H1 (cell line): Measurements from ENCODE around the gene BCAS1. TPM values are rescaled to one million over a fixed set of nuclear protein-coding genes. Genes with fewer than 3 reads are reported as not detected.

ENCODE experiments used
- CTCF ChIA-PET: fragments of 300-600 bp; sonication (Branson Sonifier 250); formaldehyde crosslinking; loops from one replicate; lab custom pipeline; 2021; ENCODE audit not compliant: partially characterized antibody; lab: Charles Lee
- POLR2A ChIA-PET: fragments of 300-600 bp; sonication (Branson Sonifier 250); formaldehyde crosslinking; loops from one replicate; lab custom pipeline; 2021; ENCODE audit warnings: inconsistent platforms; ENCODE audit not compliant: partially characterized antibody; lab: Charles Lee
- DNase-seq, 2 experiments: peaks; one replicate each; pipeline versions ENCODE4 v3.0.0 to v3.0.0-alpha.2; 2010 to 2022; ENCODE audit warnings: low spot score in 2 of 2, low read depth in 1 of 2, mixed read lengths in 1 of 2
- FAIRE-seq: peaks from 2 replicates; lab custom pipeline; 2011; peaks lifted over from hg19 to GRCh38; lab: Jason Lieb, UNC
- H2AFZ ChIP-seq: 2 replicates; pipeline ENCODE4 v1.8.1; 2012; ENCODE audit warnings: low read length, inconsistent platforms
- H2AK5ac ChIP-seq: 2 replicates; pipeline ENCODE4 v1.6.1; 2013; ENCODE audit warnings: low read depth, low read length
- H2BK120ac ChIP-seq: replicated peaks from 2 replicates; pipeline ENCODE3; 2013; ENCODE audit warnings: low read depth, low read length, inconsistent platforms
- H2BK12ac ChIP-seq: 2 replicates; pipeline ENCODE4 v1.6.1; 2013; ENCODE audit warnings: low read depth, low read length
- H2BK15ac ChIP-seq: 2 replicates; pipeline ENCODE4 v1.6.1; 2013; ENCODE audit warnings: low read length
- H2BK20ac ChIP-seq: 2 replicates; pipeline ENCODE4 v1.6.1; 2013; ENCODE audit warnings: low read length
- H2BK5ac ChIP-seq: 2 replicates; pipeline ENCODE4 v1.6.1; 2013; ENCODE audit warnings: low read depth, low read length
- H3K14ac ChIP-seq: 2 replicates; pipeline ENCODE4 v1.6.1; 2013; ENCODE audit warnings: inconsistent platforms; ENCODE audit not compliant: insufficient read length
- H3K18ac ChIP-seq: 2 replicates; pipeline ENCODE4 v1.6.1; 2013; ENCODE audit warnings: low read length; ENCODE audit errors: extremely low read depth
- H3K23ac ChIP-seq: 2 replicates; pipeline ENCODE4 v1.6.1; 2013; ENCODE audit warnings: inconsistent platforms; ENCODE audit not compliant: insufficient read length
- H3K23me2 ChIP-seq: 2 replicates; pipeline ENCODE4 v1.6.1; 2013; ENCODE audit warnings: low read depth, low read length
- H3K27ac ChIP-seq: 2 replicates; pipeline ENCODE4 v1.6.1; 2011; ENCODE audit warnings: low read depth, low read length, inconsistent platforms
- H3K27me3 ChIP-seq, 4 experiments: replicated peaks in 1 of 4; 1 replicate in 1 of 4; 2 replicates in 3 of 4; pipeline versions ENCODE4 v1.6.1 to v1.8.1; 2011 to 2013; ENCODE audit warnings: low read length in 3 of 4, mild to moderate bottlenecking in 3 of 4, inconsistent platforms in 2 of 4, mixed read lengths in 2 of 4, moderate library complexity in 1 of 4; ENCODE audit not compliant: control insufficient read depth in 3 of 4, insufficient read depth in 3 of 4; ENCODE audit errors: extremely low read depth in 1 of 4
- H3K36me3 ChIP-seq, 4 experiments: 2 replicates each; pipeline versions ENCODE4 v1.6.1 to v1.8.1; 2011 to 2013; ENCODE audit warnings: mild to moderate bottlenecking in 4 of 4, low read length in 3 of 4, moderate library complexity in 2 of 4, control low read depth in 1 of 4, inconsistent platforms in 1 of 4; ENCODE audit not compliant: insufficient read depth in 4 of 4, control insufficient read depth in 2 of 4
- H3K4ac ChIP-seq: replicated peaks from 2 replicates; pipeline ENCODE3; 2013; ENCODE audit warnings: low read length, low read depth, mixed read lengths, inconsistent platforms; ENCODE audit not compliant: insufficient read length
- H3K4me1 ChIP-seq, 4 experiments: replicated peaks in 1 of 4; 1 replicate in 1 of 4; 2 replicates in 3 of 4; pipeline versions ENCODE4 v1.6.1 to v1.8.1; 2011 to 2013; ENCODE audit warnings: low read length in 3 of 4, inconsistent platforms in 2 of 4, mixed read lengths in 1 of 4; ENCODE audit not compliant: insufficient read depth in 4 of 4, control insufficient read depth in 3 of 4
- H3K4me2 ChIP-seq, 2 experiments: 2 replicates each; pipeline versions ENCODE4 v1.6.1 to v1.8.1; 2011 to 2013; ENCODE audit warnings: low read depth in 2 of 2, low read length in 2 of 2, control low read depth in 1 of 2, inconsistent platforms in 1 of 2, mild to moderate bottlenecking in 1 of 2; ENCODE audit not compliant: insufficient read depth in 1 of 2
- H3K4me3 ChIP-seq, 4 experiments: fragments of 200-600, 300-600 bp in 1 of 4; sonication (generic), shearing (Covaris generic), sonication (Bioruptor Twin) in 1 of 4; 2 replicates each; pipeline versions ENCODE4 v1.5.1 to v1.8.1; 2011 to 2016; ENCODE audit warnings: low read length in 4 of 4, low read depth in 3 of 4, control low read depth in 2 of 4, inconsistent platforms in 2 of 4, mild to moderate bottlenecking in 2 of 4, mixed read lengths in 1 of 4, moderate library complexity in 1 of 4; ENCODE audit not compliant: insufficient read depth in 2 of 4; ENCODE audit errors: extremely low read depth in 1 of 4
- H3K56ac ChIP-seq: replicated peaks from 2 replicates; pipeline ENCODE3; 2013; ENCODE audit warnings: low read depth, mild to moderate bottlenecking, mixed read lengths, low read length, inconsistent platforms; ENCODE audit not compliant: insufficient read length
- H3K79me1 ChIP-seq: 2 replicates; pipeline ENCODE4 v1.6.1; 2013; ENCODE audit warnings: low read depth, low read length, control low read depth
- H3K79me2 ChIP-seq, 2 experiments: 2 replicates each; pipeline versions ENCODE4 v1.6.1 to v1.8.1; 2012 to 2013; ENCODE audit warnings: low read length in 2 of 2, mild to moderate bottlenecking in 2 of 2, inconsistent platforms in 1 of 2; ENCODE audit not compliant: insufficient read depth in 2 of 2, control insufficient read depth in 1 of 2
- H3K9ac ChIP-seq, 4 experiments: replicated peaks in 1 of 4; 1 replicate in 1 of 4; 2 replicates in 3 of 4; pipeline versions ENCODE4 v1.6.1 to v1.8.1; 2011 to 2013; ENCODE audit warnings: low read depth in 3 of 4, low read length in 3 of 4, control low read depth in 2 of 4, mild to moderate bottlenecking in 2 of 4, moderate library complexity in 2 of 4, inconsistent platforms in 1 of 4; ENCODE audit errors: extremely low read depth in 1 of 4
- H3K9me3 ChIP-seq, 2 experiments: 2 replicates each; pipeline versions ENCODE4 v1.6.1 to v1.8.1; 2012 to 2013; ENCODE audit warnings: mild to moderate bottlenecking in 2 of 2, moderate library complexity in 2 of 2, control low read depth in 1 of 2, inconsistent platforms in 1 of 2, low read depth in 1 of 2, low read length in 1 of 2, mixed read lengths in 1 of 2; ENCODE audit not compliant: insufficient read depth in 2 of 2
- H4K20me1 ChIP-seq, 2 experiments: replicated peaks in 1 of 2; 2 replicates each; pipeline versions ENCODE3 to v1.8.1; 2011 to 2013; ENCODE audit warnings: inconsistent platforms in 2 of 2, low read length in 2 of 2, mild to moderate bottlenecking in 1 of 2; ENCODE audit not compliant: insufficient read depth in 2 of 2, control insufficient read depth in 1 of 2
- H4K5ac ChIP-seq: 2 replicates; pipeline ENCODE4 v1.6.1; 2013; ENCODE audit warnings: low read length, low read depth, mixed read lengths, inconsistent platforms; ENCODE audit not compliant: insufficient read length
- H4K8ac ChIP-seq: 2 replicates; pipeline ENCODE4 v1.8.0; 2013; ENCODE audit warnings: mild to moderate bottlenecking, moderate library complexity, low read length, inconsistent platforms; ENCODE audit not compliant: insufficient read depth; ENCODE audit errors: extremely low read depth
- H4K91ac ChIP-seq: replicated peaks from 2 replicates; pipeline ENCODE3; 2013; ENCODE audit warnings: low read length, mixed read lengths, inconsistent platforms; ENCODE audit not compliant: insufficient read length
- ASH2L ChIP-seq: fragments of 200-600, 300-600 bp; sonication (generic); IDR thresholded peaks from one replicate; pipeline ENCODE4 v1.7.1; 2017; ENCODE audit warnings: low read length
- BRCA1 ChIP-seq: IDR thresholded peaks from 2 replicates; pipeline ENCODE4 v1.6.1; 2012; ENCODE audit warnings: low read depth, low read length, improper control_type of control experiment
- CHD1 ChIP-seq: IDR thresholded peaks from 2 replicates; pipeline ENCODE4 v1.6.1; 2012; ENCODE audit warnings: low read depth, low read length, improper control_type of control experiment
- E2F6 ChIP-seq: IDR thresholded peaks from 2 replicates; pipeline ENCODE4 v1.6.1; 2012; ENCODE audit warnings: inconsistent platforms
- GTF2F1 ChIP-seq: IDR thresholded peaks from 2 replicates; pipeline ENCODE4 v1.6.1; 2012; ENCODE audit warnings: low read depth, low read length, improper control_type of control experiment, borderline replicate concordance
- JUND ChIP-seq: IDR thresholded peaks from 2 replicates; pipeline ENCODE4 v1.6.1; 2011; ENCODE audit warnings: mild to moderate bottlenecking, improper control_type of control experiment, low read length
- KDM5A ChIP-seq: fragments of 200-600 bp; IDR thresholded peaks from 2 replicates; pipeline ENCODE4 v1.7.1; 2012; ENCODE audit warnings: mild to moderate bottlenecking, low read length, inconsistent platforms, mixed read lengths
- RXRA ChIP-seq: IDR thresholded peaks from 2 replicates; pipeline ENCODE4 v1.6.1; 2011; ENCODE audit warnings: low read depth, mild to moderate bottlenecking, low read length, moderate library complexity; ENCODE audit not compliant: insufficient read depth
- SIN3A ChIP-seq, 2 experiments: IDR thresholded peaks in 1 of 2; conservative IDR thresholded peaks in 1 of 2; 2 replicates each; pipeline ENCODE4 v1.6.1; 2011 to 2012; ENCODE audit warnings: low read length in 2 of 2, improper control_type of control experiment in 1 of 2, low read depth in 1 of 2, mild to moderate bottlenecking in 1 of 2
- SP2 ChIP-seq: IDR thresholded peaks from 2 replicates; pipeline ENCODE4 v1.6.1; 2012; ENCODE audit warnings: mild to moderate bottlenecking, low read length, inconsistent platforms
- SUZ12 ChIP-seq: fragments of 200-600 bp; sonication (generic); IDR thresholded peaks from 2 replicates; pipeline ENCODE4 v1.6.1; 2012; ENCODE audit warnings: mild to moderate bottlenecking, inconsistent platforms, low read length, moderate library complexity, mixed read lengths
- TCF12 ChIP-seq: IDR thresholded peaks from 2 replicates; pipeline ENCODE4 v1.6.1; 2011; ENCODE audit warnings: low read depth, mild to moderate bottlenecking, low read length
- TEAD4 ChIP-seq: IDR thresholded peaks from 2 replicates; pipeline ENCODE4 v1.6.1; 2012; ENCODE audit warnings: low read depth, low read length, inconsistent platforms, mixed read lengths
- USF2 ChIP-seq: IDR thresholded peaks from 2 replicates; pipeline ENCODE4 v1.6.1; 2011; ENCODE audit warnings: low read length, improper control_type of control experiment
- WGBS, 2 experiments: shearing (Covaris generic) in 1 of 2; methylation state at CpG; one replicate each; pipeline versions ENCODE4 v1.1.6 to v1.1.7; 2013 to 2015; ENCODE audit warnings: low lambda C conversion rate in 2 of 2, mixed read lengths in 2 of 2, inconsistent platforms in 1 of 2, low coverage in 1 of 2, missing lambda C conversion rate in 1 of 2; ENCODE audit not compliant: insufficient replicate concordance in 2 of 2, insufficient coverage in 1 of 2, insufficient read length in 1 of 2; ENCODE audit errors: extremely low coverage in 1 of 2, missing lambda C conversion rate in 1 of 2; 5-methylcytosine and 5-hydroxymethylcytosine counted together
- polyA plus RNA-seq, 7 experiments: library from polyadenylated mRNA; depleted of rRNA in 3 of 7; stranded (reverse) in 5 of 7; unstranded in 2 of 7; fragments of >200 nt in 5 of 7; fragments of 200-250 nt in 2 of 7; gene quantifications; 1 replicate in 5 of 7; 2 replicates in 1 of 7; 4 replicates in 1 of 7; pipeline versions ENCODE4 v1.2.1 to v1.2.3, GENCODE V29; 2011 to 2013; ENCODE audit warnings: missing spikeins in 2 of 7, mixed read lengths in 2 of 7
- total RNA-seq: library from RNA; stranded (reverse); fragmentation: NEBNext Ultra II Directional; extraction: Animal tissue kit (Norgen Biotek cat#: 25700); gene quantifications from 2 replicates; pipeline ENCODE4 v1.2.1, GENCODE V29; 2021

The BCAS1 gene
- total and polyA plus RNA-seq, 2 of the 8 experiments (the other 6 are each of a cell fraction or from before 2014, with no cell fraction given) = 0.06 to 0.19 TPM

GRCh38 chr20:53977391-53977790 lies 93.0 kb downstream of the BCAS1 start:
- no peak overlapping the region for H4K91ac ChIP-seq
- H3K56ac ChIP-seq = no peak overlapping the region
- H2AK5ac ChIP-seq = no peak overlapping the region
- no peak overlapping the region for H3K4me3 ChIP-seq
- ChIA-PET POLR2A (no interaction called here), CTCF (no interaction called here)
- H3K9ac ChIP-seq = no peak overlapping the region
- H2BK20ac ChIP-seq = no peak overlapping the region
- no peaks in the 10 kb centered on the region for H3K36me3 ChIP-seq
- H2BK12ac ChIP-seq = no peak overlapping the region
- H4K8ac ChIP-seq = no peak overlapping the region
- H4K5ac ChIP-seq = no peak overlapping the region
- H3K14ac ChIP-seq = no peak overlapping the region
- no peak for DNase-seq
- H3K23me2 ChIP-seq = no peaks in the 10 kb centered on the region
- H3K79me2 ChIP-seq = no peaks in the 10 kb centered on the region
- no peak overlapping the region for H2BK5ac ChIP-seq
- no peaks in the 10 kb centered on the region for H3K79me1 ChIP-seq
- no peak overlapping the region for H3K4ac ChIP-seq
- H2BK120ac ChIP-seq = no peak overlapping the region
- H3K27ac ChIP-seq = no peak overlapping the region
- FAIRE-seq = no peak
- H3K9me3 ChIP-seq = no peaks in the 10 kb centered on the region
- no peak overlapping the region for H3K4me2 ChIP-seq
- H2AFZ ChIP-seq = no peak overlapping the region
- H3K23ac ChIP-seq = no peak overlapping the region
- no peak overlapping the region for H2BK15ac ChIP-seq
- no peaks in the 10 kb centered on the region for H3K4me1 ChIP-seq
- H3K27me3 ChIP-seq = no peaks in the 10 kb centered on the region
- 62% methylated on average over 1 of the region's 1 CpG; no CpG with 5 or more reads in 1 of the 2 experiments for WGBS, 2 experiments
- no peaks in the 10 kb centered on the region for H4K20me1 ChIP-seq
- H3K18ac ChIP-seq = no peak overlapping the region
- no peak for TF ChIP-seq RXRA
- TF ChIP-seq JUND = no peak
- no peak for TF ChIP-seq KDM5A
- TF ChIP-seq CHD1 = no peak
- TF ChIP-seq GTF2F1 = no peak
- TF ChIP-seq TCF12 = no peak
- TF ChIP-seq ASH2L = no peak
- no peak for TF ChIP-seq USF2
- no peak for TF ChIP-seq SP2
- TF ChIP-seq BRCA1 = no peak
- TF ChIP-seq E2F6 = no peak
- no peak for TF ChIP-seq TEAD4
- TF ChIP-seq SIN3A (conservative IDR thresholded peaks at IDR 0.05 in 1 of 2, IDR thresholded peaks at IDR 0.05 in 1 of 2; ENCODE audit: low read depth in 1 of 2, low read length in 2 of 2) = no peak
- TF ChIP-seq SUZ12 = no peak
